RWPE1 (cell line): ENCODE data around the gene CLASRP.

Source experiments
- CTCF ChIA-PET: fragments of 350-600 bp; sonication (Branson Sonifier 250); formaldehyde crosslinking; extraction: SDS; loops from one replicate; lab custom pipeline; 2021; lab: Yijun Ruan, JAX
- POLR2A ChIA-PET: fragments of 400-600 bp; formaldehyde crosslinking; extraction: SDS; loops from one replicate; lab custom pipeline; 2020; ENCODE audit warnings: antibody characterized with exemption; ENCODE audit not compliant: low non-redundant PET; lab: Yijun Ruan, JAX
- DNase-seq: peaks from one replicate; pipeline ENCODE4 v3.0.0; 2012; ENCODE audit warnings: low spot score
- H3K27ac ChIP-seq: fragments of 450-650 bp; 2 replicates; pipeline ENCODE4 v1.5.1; 2017
- TF ChIP-seq, protein P1 (sequence below): fragments of 450-650 bp; conservative IDR thresholded peaks from 2 replicates; pipeline ENCODE4 v1.5.1; 2017; ENCODE audit warnings: low read depth, mild to moderate bottlenecking

The CLASRP gene

DNA sequence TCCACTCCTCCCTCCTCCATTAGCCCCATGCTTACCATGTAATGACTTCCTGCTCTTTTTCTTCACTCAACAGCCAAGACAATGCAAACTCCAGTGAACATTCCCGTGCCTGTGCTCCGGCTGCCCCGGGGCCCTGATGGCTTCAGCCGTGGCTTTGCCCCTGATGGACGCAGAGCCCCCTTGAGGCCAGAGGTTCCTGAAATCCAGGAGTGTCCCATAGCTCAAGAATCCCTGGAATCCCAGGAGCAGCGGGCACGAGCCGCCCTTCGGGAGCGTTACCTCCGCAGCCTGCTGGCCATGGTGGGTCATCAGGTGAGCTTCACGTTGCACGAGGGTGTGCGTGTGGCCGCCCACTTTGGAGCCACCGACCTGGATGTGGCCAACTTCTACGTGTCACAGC lies 51.2 kb downstream of the CLASRP start:
- H3K27ac ChIP-seq = peak overlapping the region; percentile 93
- no peak for DNase-seq
- ChIA-PET CTCF (no interaction called here), POLR2A (no interaction called here)
- TF ChIP-seq, protein P1, sequence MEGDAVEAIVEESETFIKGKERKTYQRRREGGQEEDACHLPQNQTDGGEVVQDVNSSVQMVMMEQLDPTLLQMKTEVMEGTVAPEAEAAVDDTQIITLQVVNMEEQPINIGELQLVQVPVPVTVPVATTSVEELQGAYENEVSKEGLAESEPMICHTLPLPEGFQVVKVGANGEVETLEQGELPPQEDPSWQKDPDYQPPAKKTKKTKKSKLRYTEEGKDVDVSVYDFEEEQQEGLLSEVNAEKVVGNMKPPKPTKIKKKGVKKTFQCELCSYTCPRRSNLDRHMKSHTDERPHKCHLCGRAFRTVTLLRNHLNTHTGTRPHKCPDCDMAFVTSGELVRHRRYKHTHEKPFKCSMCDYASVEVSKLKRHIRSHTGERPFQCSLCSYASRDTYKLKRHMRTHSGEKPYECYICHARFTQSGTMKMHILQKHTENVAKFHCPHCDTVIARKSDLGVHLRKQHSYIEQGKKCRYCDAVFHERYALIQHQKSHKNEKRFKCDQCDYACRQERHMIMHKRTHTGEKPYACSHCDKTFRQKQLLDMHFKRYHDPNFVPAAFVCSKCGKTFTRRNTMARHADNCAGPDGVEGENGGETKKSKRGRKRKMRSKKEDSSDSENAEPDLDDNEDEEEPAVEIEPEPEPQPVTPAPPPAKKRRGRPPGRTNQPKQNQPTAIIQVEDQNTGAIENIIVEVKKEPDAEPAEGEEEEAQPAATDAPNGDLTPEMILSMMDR = no peak

DNA sequence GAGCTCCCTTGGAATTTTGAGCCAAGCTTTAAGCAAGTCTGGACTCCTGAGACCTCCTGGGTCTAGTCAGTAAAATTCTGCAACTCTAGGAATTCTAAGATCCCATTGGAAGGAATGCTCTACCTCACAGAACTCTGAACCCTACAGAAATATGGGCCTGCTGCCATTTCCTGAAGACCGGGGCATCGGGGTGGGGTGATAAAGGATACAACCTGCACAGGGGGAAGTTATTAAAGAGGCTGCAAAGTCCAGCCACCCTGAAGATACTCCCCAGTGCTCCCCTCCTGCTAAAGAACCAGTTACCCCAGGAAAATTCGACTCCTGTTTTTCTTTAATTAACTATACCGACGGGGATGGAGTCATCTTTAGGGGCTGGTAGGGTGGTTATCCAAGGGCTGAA lies 51.8 kb downstream of the CLASRP start:
- ChIA-PET POLR2A (no interaction called here), CTCF (no interaction called here)
- TF ChIP-seq, protein P1 = no peak
- no peak for DNase-seq
- H3K27ac ChIP-seq = peak overlapping the region; percentile 93

DNA sequence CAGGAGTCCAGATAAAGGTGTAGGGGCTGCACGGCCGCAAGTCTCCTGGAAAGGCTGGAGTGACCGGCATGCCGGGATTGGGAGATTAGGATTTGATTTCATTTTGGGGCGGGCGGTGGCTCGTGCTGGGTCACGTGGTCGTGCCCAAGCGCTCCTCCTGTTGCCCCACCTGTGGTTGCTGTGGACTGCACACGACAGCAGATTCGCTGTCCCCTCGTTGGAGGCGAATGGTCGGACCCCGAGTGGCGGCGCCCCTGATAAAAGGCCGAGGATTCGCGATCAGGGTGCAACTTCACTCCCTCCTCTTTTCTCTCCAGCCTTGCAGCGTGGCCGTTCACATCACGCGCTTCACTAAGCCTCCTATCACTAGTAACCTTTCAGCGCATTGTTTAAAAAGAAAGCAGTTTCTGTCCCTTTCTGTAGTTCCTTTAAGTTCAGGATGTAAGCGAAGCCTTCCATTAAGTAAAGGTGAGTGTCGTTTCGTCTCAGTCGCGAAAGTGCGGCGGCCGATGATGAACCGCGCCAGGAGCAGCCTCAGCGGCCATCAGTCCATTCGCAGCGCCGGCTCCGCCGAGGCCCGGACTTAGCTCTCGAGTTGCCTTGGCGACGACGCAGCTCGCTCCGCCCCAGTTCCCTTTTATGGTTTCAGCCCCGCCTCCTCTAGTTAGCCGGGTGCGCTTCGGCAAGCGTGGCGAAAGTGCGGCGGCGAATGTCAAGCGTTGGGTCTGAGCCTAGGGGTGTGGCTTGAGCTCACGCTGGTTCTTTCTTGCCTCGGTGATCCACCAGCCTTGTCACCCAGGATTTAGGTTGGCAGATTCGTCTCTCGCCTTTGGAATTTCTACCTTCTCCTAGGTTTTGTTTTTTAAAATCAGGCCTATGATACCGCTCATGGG lies 52.4 kb downstream of the CLASRP start:
- H3K27ac ChIP-seq = peak overlapping the region; percentile 93
- DNase-seq = peak; percentile 96
- TF ChIP-seq, protein P1 = no peak
- POLR2A ChIA-PET = interaction anchor here (0.6 to 0.9 kb wide), 2 partner anchors 10 to 35 kb away, joined by 4 read pairs; no protein-coding TSS in a partner anchor
- CTCF ChIA-PET = no interaction called here

DNA sequence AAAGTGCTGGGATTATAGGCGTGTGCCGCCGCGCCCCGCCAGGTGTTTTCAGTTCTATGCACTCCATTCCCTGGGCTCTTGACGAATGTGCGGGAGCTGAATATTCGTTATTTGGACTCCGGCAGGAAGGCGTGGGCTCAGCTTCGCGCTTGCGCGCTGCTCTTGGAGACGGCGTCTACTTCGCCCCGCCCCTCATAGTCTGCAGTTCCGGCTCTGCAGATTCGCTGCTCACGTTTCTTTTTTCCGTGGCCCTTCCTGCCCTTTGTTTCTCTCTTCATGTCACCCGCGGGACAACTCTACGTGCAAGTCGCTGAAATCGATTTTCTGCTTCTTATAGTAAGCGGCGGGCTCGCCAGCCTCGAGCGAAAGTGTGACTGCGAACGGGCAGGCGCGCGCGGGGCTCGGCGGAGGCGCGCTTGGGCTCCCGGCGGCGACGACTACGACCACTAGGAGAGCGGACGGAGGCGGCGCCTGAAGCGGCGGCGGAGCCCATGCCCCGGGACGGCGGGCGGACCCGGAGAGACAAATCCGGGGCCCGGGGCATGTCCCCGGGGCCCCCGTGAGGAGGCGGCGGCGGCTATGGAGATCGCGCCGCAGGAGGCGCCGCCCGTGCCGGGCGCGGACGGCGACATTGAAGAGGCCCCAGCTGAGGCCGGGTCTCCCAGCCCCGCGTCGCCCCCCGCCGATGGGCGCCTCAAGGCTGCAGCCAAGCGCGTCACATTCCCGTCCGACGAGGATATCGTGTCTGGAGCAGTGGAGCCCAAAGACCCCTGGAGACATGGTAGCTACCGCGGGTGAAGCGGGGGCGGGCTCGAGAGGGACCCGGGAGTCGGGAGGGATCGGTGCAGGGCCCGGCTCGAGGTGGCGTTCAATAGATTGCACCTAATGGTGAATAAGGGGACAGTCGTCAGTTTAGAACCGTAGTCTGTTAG lies 54.2 kb downstream of the CLASRP start, which contains the start of gene PPP1R37:
Gene PPP1R37, plus strand, starts transcription at position 433 of the 932 bp plus-strand sequence. Its CDS starts 147 bp downstream, at position 580.
- TF ChIP-seq, protein P1 = no peak; the same call in 1 of the 2 replicates
- DNase-seq = peak; percentile 95
- H3K27ac ChIP-seq = peak within 1 kb of the TSS; percentile 93
- ChIA-PET CTCF (interaction anchor here (0.6 to 0.7 kb wide), 4 partner anchors 9 to 75 kb away, joined by 3 to 4 read pairs (median 3); no protein-coding TSS in a partner anchor), POLR2A (interaction anchor here (0.7 to 1.1 kb wide), 4 partner anchors 38 to 260 kb away, joined by 3 to 4 read pairs (median 4); partner anchors contain the start of gene TRAPPC6A)

DNA sequence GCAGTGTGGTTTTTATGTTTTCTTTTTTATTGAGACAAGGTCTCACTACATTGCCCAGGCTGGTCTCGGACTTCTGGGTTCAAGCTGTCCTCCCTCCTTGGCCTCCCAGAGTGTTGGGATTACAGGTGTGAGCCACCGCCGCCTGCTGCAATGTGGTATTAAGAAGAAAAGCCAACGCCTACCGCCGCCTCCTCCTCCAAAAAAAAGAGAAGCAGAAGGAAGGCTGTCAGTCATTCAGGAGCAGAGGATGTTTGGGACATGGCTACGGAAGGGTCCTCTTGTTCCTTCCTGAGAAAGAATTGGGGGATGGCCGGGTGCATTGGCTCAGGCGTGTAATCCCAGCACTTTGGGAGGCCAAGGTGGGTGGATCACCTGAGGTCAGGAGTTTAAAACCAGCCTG lies 55.3 kb downstream of the CLASRP start:
- no peak for DNase-seq
- ChIA-PET POLR2A (no interaction called here), CTCF (interaction anchor here (1.2 kb wide), 1 partner anchor 35 kb away, joined by 6 read pairs; no protein-coding TSS in a partner anchor)
- peak overlapping the region; percentile 93 for H3K27ac ChIP-seq
- TF ChIP-seq, protein P1 = no peak
